ENCODE results near the gene SERPINF2.

Gene SERPINF2

DNA sequence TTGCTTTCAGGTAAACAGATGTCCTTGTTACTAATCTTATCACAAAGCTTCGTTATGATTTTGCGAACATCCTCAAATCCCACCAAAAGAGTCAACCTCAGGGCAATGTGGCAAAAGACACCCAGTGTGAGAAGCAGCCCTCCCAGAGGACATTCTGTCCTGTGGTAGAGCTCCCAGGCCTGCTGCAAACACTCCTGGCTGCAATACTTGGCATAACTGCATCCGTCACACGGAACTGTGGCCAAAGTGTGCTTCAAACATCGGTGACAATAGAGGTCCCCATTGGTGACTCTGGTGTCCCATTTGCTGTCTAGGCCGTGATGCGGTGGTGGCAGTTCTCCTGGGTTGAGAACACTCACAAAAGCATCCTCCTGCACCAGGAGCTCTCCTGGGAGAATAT is 57.6 kb downstream of the SERPINF2 start:
- in situ Hi-C loops (cut with HindIII; ENCODE audit: low pct_ligation_motif_present, low pct_unique_long_range_greater_than_20kb, low sequenced_read_pairs): no loop called here
- DNase-seq: no peak

DNA sequence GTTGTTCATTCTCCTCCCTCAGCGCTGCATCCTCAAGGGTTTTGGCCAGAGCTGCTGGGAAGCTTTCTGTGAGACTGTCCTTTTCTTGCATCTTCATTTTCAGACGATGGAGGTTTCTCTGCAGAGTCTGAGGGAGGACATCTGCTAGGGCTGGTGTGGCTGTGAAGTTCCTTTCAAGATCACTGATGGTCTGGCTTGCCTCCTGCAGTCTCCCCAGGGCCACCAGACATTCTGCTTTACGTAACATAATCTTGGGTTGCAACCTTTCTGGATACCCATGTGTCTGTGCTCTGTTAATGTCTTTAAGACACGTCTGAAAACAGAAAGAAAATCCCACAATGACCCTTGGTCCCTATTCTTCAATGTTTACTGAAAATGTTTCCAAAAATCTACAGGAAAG is 58.0 kb downstream of the SERPINF2 start:
- in situ Hi-C loops (cut with HindIII; ENCODE audit: low pct_ligation_motif_present, low pct_unique_long_range_greater_than_20kb, low sequenced_read_pairs): no loop called here

DNA sequence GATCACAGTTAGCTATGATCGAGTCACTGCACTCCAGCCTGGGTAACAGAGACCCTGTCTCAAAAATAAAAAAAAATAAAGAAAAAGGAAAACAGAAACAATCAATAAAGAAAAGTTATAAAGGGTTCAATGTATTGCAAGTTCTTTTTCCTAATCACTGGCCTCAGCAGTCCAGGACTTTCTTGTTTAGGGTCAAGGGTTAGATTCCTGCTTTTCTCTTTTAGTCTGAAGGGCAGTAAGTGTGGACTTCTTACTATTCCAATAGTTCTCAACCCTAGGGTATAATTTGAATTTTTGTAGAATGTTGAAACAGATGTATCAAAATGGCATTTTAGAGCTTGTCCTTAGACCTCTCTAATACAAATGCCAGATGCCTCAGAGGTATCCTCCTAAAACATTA is 59.8 kb downstream of the SERPINF2 start:
- in situ Hi-C loops (cut with HindIII; ENCODE audit: low pct_ligation_motif_present, low pct_unique_long_range_greater_than_20kb, low sequenced_read_pairs): no loop called here
- DNase-seq: no peak

More for the DNA sequence above, 58.0 kb downstream of the SERPINF2 start:
- no peak for DNase-seq

DNA sequence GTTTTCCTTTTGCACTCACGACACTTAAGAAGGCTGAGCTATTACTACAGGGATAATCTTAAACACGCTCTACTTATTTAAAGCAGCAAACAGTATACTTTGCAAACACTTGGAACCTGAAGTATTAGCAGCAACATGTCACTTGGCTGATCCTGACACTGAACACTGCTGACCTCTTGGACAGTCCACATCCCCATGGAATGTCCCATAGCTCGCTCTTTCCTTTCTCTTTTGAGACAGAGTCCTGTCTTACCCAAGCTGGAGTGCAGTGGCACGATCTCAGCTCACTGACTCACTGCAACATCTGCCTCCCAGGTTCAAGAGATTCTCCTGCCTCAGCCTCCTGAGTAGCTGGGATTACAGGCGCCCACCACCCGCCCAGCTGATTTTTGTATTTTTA is 60.6 kb downstream of the SERPINF2 start:
- DNase-seq: no peak
- in situ Hi-C loops (cut with HindIII; ENCODE audit: low pct_ligation_motif_present, low pct_unique_long_range_greater_than_20kb, low sequenced_read_pairs): no loop called here

All from ACHN (cell line).